ENCODE results near the gene ZCCHC14.

The ZCCHC14 gene

GRCh38 chr16:87492721-87493607 is at the start of gene ZCCHC14:
TSS of gene ZCCHC14 (minus strand) at chr16:87493024. CDS start at chr16:87492238, 786 bp downstream.
- peak; percentile 98 for DNase-seq (ENCODE audit: low read depth)

- no peak for DNase-seq (ENCODE audit: low read depth)
Observed at GRCh38 chr16:87541872-87542234, 49.0 kb upstream of the ZCCHC14 start.

GRCh38 chr16:87541147-87541871 is 48.5 kb upstream of the ZCCHC14 start:
- DNase-seq (ENCODE audit: low read depth), result no peak

GRCh38 chr16:87540897-87541146 is 48.0 kb upstream of the ZCCHC14 start:
- no peak for DNase-seq (ENCODE audit: low read depth)

- no peak for DNase-seq (ENCODE audit: low read depth)
Observed at GRCh38 chr16:87540072-87540896, 47.5 kb upstream of the ZCCHC14 start.

GRCh38 chr16:87539113-87539512 is 46.3 kb upstream of the ZCCHC14 start:
- DNase-seq (ENCODE audit: low read depth), result no peak

GRCh38 chr16:87538594-87538993 is 45.8 kb upstream of the ZCCHC14 start:
- no peak for DNase-seq (ENCODE audit: low read depth)

- DNase-seq (ENCODE audit: low read depth), result no peak
Observed at GRCh38 chr16:87538160-87538559, 45.3 kb upstream of the ZCCHC14 start.

GRCh38 chr16:87536795-87537142 is 43.9 kb upstream of the ZCCHC14 start:
- DNase-seq (ENCODE audit: low read depth), result no peak

- no peak for DNase-seq (ENCODE audit: low read depth)
Observed at GRCh38 chr16:87535855-87536794, 43.3 kb upstream of the ZCCHC14 start.

- no peak for DNase-seq (ENCODE audit: low read depth)
Observed at GRCh38 chr16:87535457-87535854, 42.6 kb upstream of the ZCCHC14 start.

- no peak for DNase-seq (ENCODE audit: low read depth)
Observed at GRCh38 chr16:87534751-87535150, 41.9 kb upstream of the ZCCHC14 start.

- DNase-seq (ENCODE audit: low read depth), result no peak
Observed at GRCh38 chr16:87534030-87534653, 41.3 kb upstream of the ZCCHC14 start.

- no peak for DNase-seq (ENCODE audit: low read depth)
Observed at GRCh38 chr16:87533061-87533460, 40.2 kb upstream of the ZCCHC14 start.

GRCh38 chr16:87531418-87531817 is 38.6 kb upstream of the ZCCHC14 start:
- DNase-seq (ENCODE audit: low read depth), result no peak

GRCh38 chr16:87528690-87529579 is 36.1 kb upstream of the ZCCHC14 start:
- no peak for DNase-seq (ENCODE audit: low read depth)

- DNase-seq (ENCODE audit: low read depth), result no peak
Observed at GRCh38 chr16:87527055-87527724, 34.4 kb upstream of the ZCCHC14 start.

- DNase-seq (ENCODE audit: low read depth), result no peak
Observed at GRCh38 chr16:87526238-87526947, 33.6 kb upstream of the ZCCHC14 start.

- DNase-seq (ENCODE audit: low read depth), result no peak
Observed at GRCh38 chr16:87525352-87525751, 32.5 kb upstream of the ZCCHC14 start.

Data from stimulated activated CD8-positive, alpha-beta memory T cell treated with anti-CD3 and anti-CD28 coated beads, Interleukin-12 subunit alpha, Interleukin-12 subunit beta, amount 100 ng/mL, for 1 hour (primary cell).